Panc1 (cell line): ENCODE measurements around the gene BRCA1. TPM values are rescaled to one million over a fixed set of nuclear protein-coding genes. Genes with fewer than 3 reads are reported as not detected.

Source experiments
- ATAC-seq: fragments of 200-7000 bp; cut with Tn5 transposase; 2 replicates; pipeline ENCODE4 v1.9.1; 2020; ENCODE audit warnings: mild to moderate bottlenecking, moderate library complexity
- BruUV-seq: library from RNA; stranded (reverse); fragments of 400-500 nt; replicated peaks from 2 replicates; lab custom pipeline; 2021; lab: Mats Ljungman, UMichigan
- CTCF ChIA-PET: fragments of 300-600 bp; sonication (Branson Sonifier 250); formaldehyde crosslinking; loops from one replicate; lab custom pipeline; 2022; ENCODE audit warnings: antibody characterized with exemption; lab: Charles Lee
- POLR2A ChIA-PET: fragments of 300-600 bp; sonication (Branson Sonifier 250); formaldehyde crosslinking; loops from one replicate; lab custom pipeline; 2022; ENCODE audit warnings: antibody characterized with exemption; lab: Charles Lee
- DNase-seq: peaks from one replicate; pipeline ENCODE4 v3.0.0-alpha.2; 2010; ENCODE audit warnings: low read depth, low spot score
- H3K27ac ChIP-seq: 2 replicates; pipeline ENCODE4 v1.5.1; 2011; ENCODE audit warnings: mild to moderate bottlenecking, low read length, inconsistent platforms
- H3K27me3 ChIP-seq: fragments of 200-500 bp; sonication (Bioruptor generic); 2 replicates; pipeline ENCODE4 v1.6.0; 2014; ENCODE audit warnings: low read length, inconsistent platforms; ENCODE audit not compliant: control insufficient read depth, insufficient read depth
- H3K36me3 ChIP-seq: fragments of 200-500 bp; sonication (Bioruptor generic); 2 replicates; pipeline ENCODE4 v1.5.1; 2014; ENCODE audit warnings: inconsistent platforms, mild to moderate bottlenecking, low read length, moderate library complexity; ENCODE audit not compliant: control insufficient read depth, insufficient read depth
- H3K4me1 ChIP-seq: 2 replicates; pipeline ENCODE4 v1.5.1; 2011; ENCODE audit warnings: inconsistent platforms, mild to moderate bottlenecking, low read length, moderate library complexity; ENCODE audit not compliant: control insufficient read depth, insufficient read depth
- H3K4me3 ChIP-seq, 2 experiments: 2 replicates each; pipeline ENCODE4 v1.5.1; 2011 to 2012; ENCODE audit warnings: low read depth in 2 of 2, low read length in 2 of 2, mild to moderate bottlenecking in 2 of 2, inconsistent platforms in 1 of 2, moderate library complexity in 1 of 2
- H3K9me3 ChIP-seq: fragments of 200-500 bp; sonication (Bioruptor generic); 2 replicates; pipeline ENCODE4 v1.5.1; 2014; ENCODE audit warnings: low read depth, mild to moderate bottlenecking, inconsistent platforms, low read length, moderate library complexity; ENCODE audit not compliant: control insufficient read depth, insufficient read depth
- POLR2AphosphoS5 ChIP-seq: IDR thresholded peaks from 2 replicates; pipeline ENCODE4 v1.6.1; 2012; ENCODE audit warnings: mild to moderate bottlenecking, low read depth, low read length, moderate library complexity
- SIN3A ChIP-seq: IDR thresholded peaks from 2 replicates; pipeline ENCODE4 v1.6.1; 2012; ENCODE audit warnings: low read depth, mild to moderate bottlenecking, low read length, moderate library complexity, borderline replicate concordance; ENCODE audit not compliant: insufficient read depth
- TCF7L2 ChIP-seq: IDR thresholded peaks from 2 replicates; pipeline ENCODE4 v1.6.1; 2011; ENCODE audit warnings: mild to moderate bottlenecking, low read depth, low read length, inconsistent platforms
- in situ Hi-C: cut with HindIII; loops from 2 replicates; pipeline ENCODE4 v1.10.0; 2016; ENCODE audit warnings: low sequenced_read_pairs, low pct_unique_long_range_greater_than_20kb
- intact Hi-C: fragments of 100-400 bp; cut with micrococcal nuclease; formaldehyde crosslinking; loops from one replicate; pipeline ENCODE4 v1.10.0; 2022; ENCODE audit not compliant: unreplicated experiment
- total RNA-seq: library from RNA; stranded (reverse); gene quantifications from one replicate; pipeline ENCODE4 v1.2.1, GENCODE V29; 2021; ENCODE audit not compliant: unreplicated experiment
- TF ChIP-seq, protein P1 (sequence below): fragments of 450-650 bp; IDR thresholded peaks from 2 replicates; pipeline ENCODE4 v1.5.1; 2017; ENCODE audit warnings: mild to moderate bottlenecking
- TF ChIP-seq, protein P2 (sequence below), 2 experiments: IDR thresholded peaks; 2 replicates each; pipeline ENCODE4 v1.6.1; 2011 to 2012; ENCODE audit warnings: low read depth in 2 of 2, control low read depth in 1 of 2, low read length in 1 of 2, mild to moderate bottlenecking in 1 of 2, moderate library complexity in 1 of 2; ENCODE audit not compliant: insufficient read depth in 1 of 2

BRCA1 gene
- total RNA-seq, 1 experiment from 2014 or later = 29.9 TPM

DNA sequence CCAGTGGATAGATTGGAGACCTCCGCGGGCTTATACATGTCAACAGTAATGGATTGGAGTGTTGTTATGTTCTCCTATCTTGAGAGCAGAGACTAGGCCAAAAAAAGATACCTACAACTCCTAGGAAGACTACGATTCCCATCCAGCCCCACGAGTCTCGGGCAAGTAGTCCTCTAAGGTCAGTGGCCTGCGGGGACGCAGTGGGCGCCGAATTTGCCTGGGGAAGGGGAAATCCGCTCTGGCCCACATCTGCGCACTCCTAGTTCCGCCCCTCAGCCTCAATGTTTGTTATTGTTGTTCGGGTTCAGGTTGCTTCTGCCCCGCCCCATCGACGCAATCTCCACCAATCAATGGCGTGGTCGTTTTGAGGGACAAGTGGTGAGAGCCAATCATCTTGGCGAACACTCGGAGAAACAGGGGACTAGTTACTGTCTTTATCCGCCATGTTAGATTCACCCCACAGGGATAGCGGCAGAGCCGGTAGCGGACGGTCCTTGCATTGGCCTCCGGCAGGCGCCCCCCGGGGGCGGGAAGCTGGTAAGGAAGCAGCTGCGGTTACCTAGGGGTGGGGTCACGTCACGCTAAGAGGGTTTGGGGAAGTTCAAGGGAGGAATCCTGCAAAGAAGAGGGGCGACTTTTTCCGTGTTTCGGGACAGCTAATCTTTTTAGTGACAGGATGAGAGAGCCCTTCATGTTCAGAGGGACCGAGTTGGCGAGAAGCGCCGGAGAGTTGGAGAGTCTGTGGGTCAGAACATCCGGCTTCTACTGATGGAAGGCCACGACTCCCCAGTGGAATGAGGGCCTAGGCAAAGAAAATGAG lies 45.8 kb upstream of the BRCA1 start, which contains the start of gene NBR1:
Gene NBR1, plus strand, starts transcription at position 449 of the 820 bp plus-strand sequence. CDS start 4,586 bp downstream, outside the sequence.
- peak; percentile 65 for TF ChIP-seq POLR2AphosphoS5
- 0 out of 2 replicates have a peak, but pooled peaks have one; percentile 57 for TF ChIP-seq SIN3A
- TF ChIP-seq, protein P1, sequence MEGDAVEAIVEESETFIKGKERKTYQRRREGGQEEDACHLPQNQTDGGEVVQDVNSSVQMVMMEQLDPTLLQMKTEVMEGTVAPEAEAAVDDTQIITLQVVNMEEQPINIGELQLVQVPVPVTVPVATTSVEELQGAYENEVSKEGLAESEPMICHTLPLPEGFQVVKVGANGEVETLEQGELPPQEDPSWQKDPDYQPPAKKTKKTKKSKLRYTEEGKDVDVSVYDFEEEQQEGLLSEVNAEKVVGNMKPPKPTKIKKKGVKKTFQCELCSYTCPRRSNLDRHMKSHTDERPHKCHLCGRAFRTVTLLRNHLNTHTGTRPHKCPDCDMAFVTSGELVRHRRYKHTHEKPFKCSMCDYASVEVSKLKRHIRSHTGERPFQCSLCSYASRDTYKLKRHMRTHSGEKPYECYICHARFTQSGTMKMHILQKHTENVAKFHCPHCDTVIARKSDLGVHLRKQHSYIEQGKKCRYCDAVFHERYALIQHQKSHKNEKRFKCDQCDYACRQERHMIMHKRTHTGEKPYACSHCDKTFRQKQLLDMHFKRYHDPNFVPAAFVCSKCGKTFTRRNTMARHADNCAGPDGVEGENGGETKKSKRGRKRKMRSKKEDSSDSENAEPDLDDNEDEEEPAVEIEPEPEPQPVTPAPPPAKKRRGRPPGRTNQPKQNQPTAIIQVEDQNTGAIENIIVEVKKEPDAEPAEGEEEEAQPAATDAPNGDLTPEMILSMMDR = no peak
- Histone ChIP-seq H3K27me3 (no peaks in the 10 kb centered on the region), H3K9me3 (no peaks in the 10 kb centered on the region), H3K4me1 (peaks cover 10% of the 10 kb centered on the region), H3K27ac (peak within 1 kb of the TSS; percentile 90), H3K36me3 (no peaks in the 10 kb centered on the region; the same call in 1 of the 2 replicates), H3K4me3 (peak within 1 kb of the TSS; percentile 86 to 92)
- CTCF ChIA-PET = interaction anchor here (0.6 kb wide), 1 partner anchor 41 kb away, joined by 3 read pairs; the partner anchor contains the start of gene TMEM106A
- DNase-seq (peak; percentile 89), ATAC-seq (peak; percentile 85)
- in situ Hi-C loops = no loop called here
- no TSS peak for BruUV-seq
- POLR2A ChIA-PET = interaction anchor here (0.7 to 1.5 kb wide), 3 partner anchors 29 to 72 kb away, joined by 3 to 7 read pairs (median 3); partner anchors contain the start of gene BRCA1
- intact Hi-C loops = no loop called here

DNA sequence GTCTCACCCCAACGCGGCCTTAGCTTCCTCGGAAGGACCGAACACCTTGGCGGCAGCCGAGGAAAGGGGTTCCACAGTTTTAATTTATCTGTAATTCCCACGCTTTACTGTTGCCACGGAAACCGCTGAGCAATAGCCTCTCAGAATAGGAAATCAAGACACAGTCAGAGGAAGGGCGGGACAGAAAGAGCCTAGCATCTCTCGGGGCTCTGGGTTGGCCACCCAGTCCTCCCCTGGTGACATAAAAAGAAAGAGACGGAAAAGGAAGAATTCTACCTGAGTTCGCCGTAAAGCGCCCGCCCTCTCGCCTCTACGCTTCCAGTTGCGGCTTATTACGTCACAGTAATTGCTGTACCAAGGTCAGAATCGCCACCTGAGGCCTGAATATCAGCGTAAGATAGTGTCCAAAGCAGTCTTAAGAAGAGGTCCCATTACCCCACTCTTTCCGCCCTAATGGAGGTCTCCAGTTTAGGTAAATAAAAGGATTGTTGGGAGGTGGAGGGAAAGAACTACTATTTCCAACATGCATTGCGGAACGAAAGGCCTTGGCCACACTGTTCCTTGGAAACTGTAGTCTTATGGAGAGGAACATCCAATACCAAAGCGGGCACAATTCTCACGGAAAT lies 45.1 kb upstream of the BRCA1 start:
- Histone ChIP-seq H3K27ac (peak overlapping the region; percentile 90), H3K27me3 (no peaks in the 10 kb centered on the region), H3K4me3 (peak overlapping the region; percentile 86 to 92), H3K36me3 (no peaks in the 10 kb centered on the region; the same call in 1 of the 2 replicates), H3K4me1 (peaks cover 6% of the 10 kb centered on the region; the same call in 1 of the 2 replicates), H3K9me3 (no peaks in the 10 kb centered on the region)
- ChIA-PET POLR2A (interaction anchor here (1.4 kb wide), 1 partner anchor 45 kb away, joined by 3 read pairs; the partner anchor contains the start of gene BRCA1), CTCF (no interaction called here)
- intact Hi-C loops = no loop called here
- BruUV-seq = no TSS peak
- ATAC-seq = peak; percentile 90
- TF ChIP-seq, protein P2, sequence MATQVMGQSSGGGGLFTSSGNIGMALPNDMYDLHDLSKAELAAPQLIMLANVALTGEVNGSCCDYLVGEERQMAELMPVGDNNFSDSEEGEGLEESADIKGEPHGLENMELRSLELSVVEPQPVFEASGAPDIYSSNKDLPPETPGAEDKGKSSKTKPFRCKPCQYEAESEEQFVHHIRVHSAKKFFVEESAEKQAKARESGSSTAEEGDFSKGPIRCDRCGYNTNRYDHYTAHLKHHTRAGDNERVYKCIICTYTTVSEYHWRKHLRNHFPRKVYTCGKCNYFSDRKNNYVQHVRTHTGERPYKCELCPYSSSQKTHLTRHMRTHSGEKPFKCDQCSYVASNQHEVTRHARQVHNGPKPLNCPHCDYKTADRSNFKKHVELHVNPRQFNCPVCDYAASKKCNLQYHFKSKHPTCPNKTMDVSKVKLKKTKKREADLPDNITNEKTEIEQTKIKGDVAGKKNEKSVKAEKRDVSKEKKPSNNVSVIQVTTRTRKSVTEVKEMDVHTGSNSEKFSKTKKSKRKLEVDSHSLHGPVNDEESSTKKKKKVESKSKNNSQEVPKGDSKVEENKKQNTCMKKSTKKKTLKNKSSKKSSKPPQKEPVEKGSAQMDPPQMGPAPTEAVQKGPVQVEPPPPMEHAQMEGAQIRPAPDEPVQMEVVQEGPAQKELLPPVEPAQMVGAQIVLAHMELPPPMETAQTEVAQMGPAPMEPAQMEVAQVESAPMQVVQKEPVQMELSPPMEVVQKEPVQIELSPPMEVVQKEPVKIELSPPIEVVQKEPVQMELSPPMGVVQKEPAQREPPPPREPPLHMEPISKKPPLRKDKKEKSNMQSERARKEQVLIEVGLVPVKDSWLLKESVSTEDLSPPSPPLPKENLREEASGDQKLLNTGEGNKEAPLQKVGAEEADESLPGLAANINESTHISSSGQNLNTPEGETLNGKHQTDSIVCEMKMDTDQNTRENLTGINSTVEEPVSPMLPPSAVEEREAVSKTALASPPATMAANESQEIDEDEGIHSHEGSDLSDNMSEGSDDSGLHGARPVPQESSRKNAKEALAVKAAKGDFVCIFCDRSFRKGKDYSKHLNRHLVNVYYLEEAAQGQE (IDR thresholded peaks at IDR 0.05; ENCODE audit: insufficient read depth in 1 of 2, low read depth in 2 of 2, low read length in 1 of 2) = no peak
- peak; percentile 90; the same call in 1 of the 2 replicates for TF ChIP-seq SIN3A
- 0 out of 2 replicates have a peak, but pooled peaks have one; percentile 24 for TF ChIP-seq POLR2AphosphoS5
- no peak for TF ChIP-seq TCF7L2
- TF ChIP-seq, protein P1 = no peak
- peak; percentile 83 for DNase-seq
- in situ Hi-C loops = no loop called here
